SH-SY5Y (cell line): ENCODE data around the gene UGP2.

ENCODE experiments used
- GATA2 ChIP-seq: IDR thresholded peaks from 2 replicates; pipeline ENCODE4 v1.6.1; 2011; ENCODE audit warnings: mild to moderate bottlenecking, low read depth, low read length
- GATA3 ChIP-seq: IDR thresholded peaks from 2 replicates; pipeline ENCODE4 v1.6.1; 2011; ENCODE audit warnings: low read depth, mild to moderate bottlenecking, low read length, moderate library complexity

UGP2 gene

GRCh38 chr2:63891488-63892030 is 49.9 kb downstream of the UGP2 start:
- no peak for TF ChIP-seq GATA2
- no peak for TF ChIP-seq GATA3

- TF ChIP-seq GATA3 (no peak), GATA2 (no peak)
These were observed 51.5 kb downstream of the UGP2 start for GRCh38 chr2:63893163-63893562.

- TF ChIP-seq GATA3 (no peak), GATA2 (no peak)
These were observed 52.5 kb downstream of the UGP2 start for GRCh38 chr2:63894167-63894566.

- no peak for TF ChIP-seq GATA2
- no peak for TF ChIP-seq GATA3
These were observed 57.1 kb downstream of the UGP2 start for GRCh38 chr2:63898839-63899238.

- no peak for TF ChIP-seq GATA3
- TF ChIP-seq GATA2 = no peak
These were observed 57.9 kb downstream of the UGP2 start for GRCh38 chr2:63899639-63900038.

GRCh38 chr2:63902149-63902548 is 60.5 kb downstream of the UGP2 start:
- TF ChIP-seq GATA3 = no peak
- no peak for TF ChIP-seq GATA2

- TF ChIP-seq GATA2 = no peak
- TF ChIP-seq GATA3 = no peak
These were observed 61.3 kb downstream of the UGP2 start for GRCh38 chr2:63903003-63903402.

GRCh38 chr2:63914311-63914710 is 72.6 kb downstream of the UGP2 start:
- no peak for TF ChIP-seq GATA2
- no peak for TF ChIP-seq GATA3

- no peak for TF ChIP-seq GATA3
These were observed 85.1 kb downstream of the UGP2 start for GRCh38 chr2:63926815-63927214.
